GM23248 (cell line): ENCODE data around the gene RBFOX2. TPM values are rescaled to one million over a fixed set of nuclear protein-coding genes. Genes with fewer than 3 reads are reported as not detected.

Experiments used
- DNase-seq: peaks from one replicate; pipeline ENCODE4 v3.0.0-alpha.2; 2015
- H2AFZ ChIP-seq: fragments of 200-600 bp; sonication (generic); 2 replicates; pipeline ENCODE4 v1.6.1; 2016; ENCODE audit warnings: antibody characterized with exemption
- H3F3A ChIP-seq: fragments of 200-600 bp; sonication (generic); 2 replicates; pipeline ENCODE4 v1.6.1; 2016; ENCODE audit warnings: mild to moderate bottlenecking, antibody characterized with exemption, mixed run types; ENCODE audit not compliant: insufficient read depth
- H3K27ac ChIP-seq: fragments of 200-600 bp; sonication (generic); 2 replicates; pipeline ENCODE4 v1.5.1; 2016; ENCODE audit warnings: mild to moderate bottlenecking
- H3K27me3 ChIP-seq: fragments of 200-600 bp; sonication (generic); replicated peaks from 2 replicates; pipeline ENCODE4 v1.6.1; 2016; ENCODE audit warnings: mild to moderate bottlenecking; ENCODE audit not compliant: insufficient read depth
- H3K36me3 ChIP-seq: fragments of 200-600 bp; sonication (generic); 2 replicates; pipeline ENCODE4 v1.6.1; 2016; ENCODE audit warnings: low read depth, mild to moderate bottlenecking
- H3K4me1 ChIP-seq: fragments of 200-600 bp; sonication (generic); 2 replicates; pipeline ENCODE4 v1.6.1; 2016; ENCODE audit warnings: mild to moderate bottlenecking; ENCODE audit not compliant: insufficient read depth
- H3K4me2 ChIP-seq: fragments of 200-600 bp; sonication (generic); one replicate; pipeline ENCODE4 v1.6.1; 2016; ENCODE audit warnings: mild to moderate bottlenecking; ENCODE audit not compliant: unreplicated experiment
- H3K4me3 ChIP-seq: fragments of 200-600 bp; sonication (generic); 2 replicates; pipeline ENCODE4 v1.5.1; 2016; ENCODE audit warnings: mild to moderate bottlenecking
- H3K79me2 ChIP-seq: fragments of 200-600 bp; sonication (generic); 2 replicates; pipeline ENCODE4 v1.6.1; 2016; ENCODE audit warnings: mild to moderate bottlenecking; ENCODE audit not compliant: insufficient read depth
- H3K9ac ChIP-seq: fragments of 200-600 bp; sonication (generic); 2 replicates; pipeline ENCODE4 v1.6.1; 2016; ENCODE audit warnings: mild to moderate bottlenecking
- H3K9me2 ChIP-seq: fragments of 200-600 bp; sonication (generic); 2 replicates; pipeline ENCODE4 v1.6.1; 2016; ENCODE audit warnings: mixed run types, mild to moderate bottlenecking, moderate library complexity; ENCODE audit not compliant: insufficient read depth
- H3K9me3 ChIP-seq: fragments of 200-600 bp; sonication (generic); one replicate; pipeline ENCODE4 v1.6.1; 2017; ENCODE audit warnings: low read depth
- H4K20me1 ChIP-seq: fragments of 200-600 bp; sonication (generic); 2 replicates; pipeline ENCODE4 v1.6.0; 2016; ENCODE audit not compliant: insufficient read depth
- EZH2 ChIP-seq: fragments of 200-600 bp; sonication (generic); IDR thresholded peaks from 2 replicates; pipeline ENCODE4 v1.6.1; 2018; ENCODE audit warnings: antibody characterized with exemption, mild to moderate bottlenecking; ENCODE audit not compliant: insufficient read depth, poor library complexity, severe bottlenecking
- EZH2phosphoT487 ChIP-seq: fragments of 200-600 bp; sonication (generic); IDR thresholded peaks from 2 replicates; pipeline ENCODE4 v1.6.1; 2018; ENCODE audit warnings: antibody characterized with exemption, moderate library complexity, mild to moderate bottlenecking, low read depth; ENCODE audit not compliant: insufficient read depth
- WGBS, 2 experiments: methylation state at CpG; one replicate each; pipeline ENCODE4 v1.1.6; 2015 to 2017; ENCODE audit warnings: low lambda C conversion rate in 2 of 2, low coverage in 1 of 2; ENCODE audit errors: missing lambda C conversion rate in 2 of 2; 5-methylcytosine and 5-hydroxymethylcytosine counted together
- in situ Hi-C: fragments of 300-500 bp; cut with MboI; formaldehyde crosslinking; loops from 2 replicates; pipeline ENCODE4 v1.15.0; 2020
- polyA plus RNA-seq: library from polyadenylated mRNA; unstranded; fragments of >200 nt; fragmentation: Nextera tagmentation; extraction: Ambion mirVana; gene quantifications from 2 replicates; pipeline ENCODE4 v1.2.1, GENCODE V29; 2016
- total RNA-seq: library from RNA; depleted of rRNA; stranded (reverse); fragments of >200 nt; shearing (Covaris generic); gene quantifications from 2 replicates; pipeline ENCODE4 v1.2.3, GENCODE V29; 2014

The RBFOX2 gene
- total and polyA plus RNA-seq, 2 experiments from 2014 or later: 127 to 136 TPM

DNA sequence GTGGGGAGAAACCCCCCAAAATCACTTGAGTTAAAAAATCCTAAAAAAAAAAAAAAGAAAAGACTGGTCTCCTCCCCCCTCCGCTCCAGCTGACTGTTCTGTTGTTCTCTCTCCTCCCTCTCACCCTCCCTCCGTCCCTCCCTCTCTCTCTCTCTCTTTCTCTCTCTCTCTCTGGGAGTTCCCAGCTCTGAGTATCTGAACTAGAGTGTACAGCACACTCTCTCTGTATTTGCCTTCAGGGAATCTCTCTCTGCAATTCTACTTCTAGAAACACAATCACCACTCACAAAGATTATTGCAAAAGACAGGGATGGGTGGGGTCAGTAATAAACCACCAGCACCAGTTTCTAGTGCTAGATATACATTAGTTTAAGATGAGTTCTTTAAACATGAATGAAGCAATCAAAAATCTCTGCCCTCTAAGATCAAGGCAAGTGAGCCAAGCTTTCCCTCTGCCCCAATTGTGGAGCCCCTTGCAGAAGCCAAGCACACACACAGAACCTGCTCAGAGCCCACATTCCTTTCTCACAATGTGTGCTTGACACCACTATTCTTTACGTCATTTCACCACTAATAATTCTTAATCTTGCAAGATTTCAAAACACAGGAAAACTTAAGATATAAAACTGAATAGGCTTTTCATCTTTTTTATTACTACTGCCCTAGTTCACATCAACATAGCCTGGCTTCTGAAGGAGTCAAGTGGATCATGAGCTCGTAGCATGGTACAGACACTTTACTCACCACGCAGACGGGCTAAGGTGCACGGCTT is 133.5 kb downstream of the RBFOX2 start:
- no peaks in the 10 kb centered on the region for H3K27me3 ChIP-seq
- H3F3A ChIP-seq: peaks cover 59% of the 10 kb centered on the region
- H3K36me3 ChIP-seq: no peaks in the 10 kb centered on the region
- H3K4me3 ChIP-seq: no peak overlapping the region
- peaks cover 50% of the 10 kb centered on the region for H3K4me1 ChIP-seq
- TF ChIP-seq EZH2phosphoT487 (no peak), EZH2 (no peak)
- H4K20me1 ChIP-seq: no peaks in the 10 kb centered on the region; the same call in 1 of the 2 replicates
- H3K79me2 ChIP-seq: peaks cover 96% of the 10 kb centered on the region
- no peaks in the 10 kb centered on the region for H3K9me3 ChIP-seq
- WGBS, 2 experiments: 59 to 67% methylated on average over 7 of the region's 7 CpGs
- peak overlapping the region; percentile 38 for H3K27ac ChIP-seq
- peak overlapping the region; percentile 33 for H3K4me2 ChIP-seq
- H2AFZ ChIP-seq: no peak overlapping the region
- H3K9me2 ChIP-seq: no peaks in the 10 kb centered on the region
- in situ Hi-C loops: no loop called here
- DNase-seq: peak; percentile 84
- no peak overlapping the region for H3K9ac ChIP-seq

DNA sequence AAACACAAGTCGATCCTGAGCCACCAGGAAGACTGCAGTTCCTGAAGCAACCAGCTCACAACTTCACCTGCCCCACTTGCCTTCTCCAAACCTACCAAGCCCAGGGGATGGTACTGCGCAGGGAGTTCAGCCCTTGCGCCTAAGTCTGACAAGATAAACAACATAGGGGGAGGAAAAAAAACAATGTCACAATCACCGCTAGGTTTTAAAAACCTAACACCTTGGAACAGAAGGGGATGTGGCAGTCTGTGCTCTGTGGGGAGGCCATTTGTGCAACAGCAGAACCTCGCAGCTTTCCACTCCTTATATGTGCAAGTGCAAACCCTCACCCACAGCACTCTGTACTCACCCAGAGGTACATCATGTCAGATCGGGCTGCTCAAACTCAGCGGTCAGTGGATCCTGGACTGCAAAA is 134.2 kb downstream of the RBFOX2 start:
- no peaks in the 10 kb centered on the region; the same call in 1 of the 2 replicates for H4K20me1 ChIP-seq
- H3K36me3 ChIP-seq: no peaks in the 10 kb centered on the region
- peaks cover 44% of the 10 kb centered on the region for H3K4me1 ChIP-seq
- in situ Hi-C loops: no loop called here
- H3K4me2 ChIP-seq: peak overlapping the region; percentile 33
- peak overlapping the region; percentile 38 for H3K27ac ChIP-seq
- no peak overlapping the region for H2AFZ ChIP-seq
- no peak overlapping the region for H3K4me3 ChIP-seq
- no peak for DNase-seq
- no peak overlapping the region for H3K9ac ChIP-seq
- H3K9me3 ChIP-seq: no peaks in the 10 kb centered on the region
- no peaks in the 10 kb centered on the region for H3K9me2 ChIP-seq
- H3K79me2 ChIP-seq: peaks cover 96% of the 10 kb centered on the region
- 87 to 88% methylated on average over 7 of the region's 7 CpGs for WGBS, 2 experiments
- no peak for TF ChIP-seq EZH2
- TF ChIP-seq EZH2phosphoT487: no peak
- peaks cover 53% of the 10 kb centered on the region for H3F3A ChIP-seq
- H3K27me3 ChIP-seq: no peaks in the 10 kb centered on the region

DNA sequence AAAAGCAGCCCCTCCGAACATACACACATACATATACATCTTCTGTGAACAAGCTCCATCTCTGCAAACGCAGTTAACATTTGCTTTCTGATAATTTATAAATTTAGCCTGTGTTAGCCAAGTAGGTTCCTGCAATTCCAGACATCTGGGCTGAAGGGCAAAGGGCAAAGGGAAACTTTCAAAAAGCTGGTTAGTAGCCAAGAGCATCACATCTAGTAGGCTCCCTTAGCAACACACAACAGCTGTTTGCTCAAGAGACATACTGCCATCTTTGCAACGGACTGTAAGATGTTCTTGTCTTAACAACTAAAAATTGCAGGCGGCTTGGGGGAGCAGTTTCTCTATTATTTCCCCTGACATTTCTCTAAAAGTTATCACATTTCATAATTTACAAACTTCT is 134.9 kb downstream of the RBFOX2 start:
- whole genome bisulfite sequencing, 2 experiments: 61 to 63% methylated on average over 4 of the region's 4 CpGs
- H3K9ac ChIP-seq: no peak overlapping the region
- peaks cover 49% of the 10 kb centered on the region for H3F3A ChIP-seq
- no peak overlapping the region for H3K4me2 ChIP-seq
- DNase-seq: no peak
- H3K9me2 ChIP-seq: no peaks in the 10 kb centered on the region
- H2AFZ ChIP-seq: no peak overlapping the region
- peaks cover 96% of the 10 kb centered on the region for H3K79me2 ChIP-seq
- H4K20me1 ChIP-seq: no peaks in the 10 kb centered on the region; the same call in 1 of the 2 replicates
- TF ChIP-seq EZH2 (no peak), EZH2phosphoT487 (no peak)
- H3K27me3 ChIP-seq: no peaks in the 10 kb centered on the region
- no peak overlapping the region for H3K27ac ChIP-seq
- H3K4me3 ChIP-seq: no peak overlapping the region
- peaks cover 40% of the 10 kb centered on the region for H3K4me1 ChIP-seq
- in situ Hi-C loops: no loop called here
- no peaks in the 10 kb centered on the region for H3K36me3 ChIP-seq
- H3K9me3 ChIP-seq: no peaks in the 10 kb centered on the region

DNA sequence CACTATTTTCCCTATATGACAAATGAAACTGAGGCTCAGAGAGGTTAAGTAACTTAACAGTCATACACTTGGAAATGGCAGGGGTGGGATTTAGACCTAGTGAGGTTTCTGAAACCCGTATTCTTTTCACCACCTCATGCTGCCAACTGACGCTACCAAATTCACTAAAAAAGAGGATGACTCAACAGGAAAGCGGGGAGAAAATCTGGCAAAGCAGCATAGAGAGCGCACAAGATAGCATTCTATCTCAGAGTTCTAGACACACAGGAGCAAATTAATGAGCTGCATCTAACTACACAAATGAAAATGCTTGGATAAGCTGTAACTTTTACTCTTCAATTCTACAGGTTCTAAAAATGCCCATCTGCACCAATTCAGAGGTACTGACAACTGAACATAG is 136.4 kb downstream of the RBFOX2 start:
- Histone ChIP-seq H3K9ac (peak overlapping the region; percentile 15; the same call in 1 of the 2 replicates), H3K79me2 (peaks cover 96% of the 10 kb centered on the region), H3F3A (peaks cover 49% of the 10 kb centered on the region), H3K9me3 (no peaks in the 10 kb centered on the region), H3K4me1 (peaks cover 40% of the 10 kb centered on the region), H3K4me3 (peak overlapping the region; percentile 9), H3K4me2 (peak overlapping the region; percentile 38), H3K27ac (peak overlapping the region; percentile 59), H3K9me2 (no peaks in the 10 kb centered on the region), H2AFZ (no peak overlapping the region), H3K27me3 (no peaks in the 10 kb centered on the region), H4K20me1 (no peaks in the 10 kb centered on the region; the same call in 1 of the 2 replicates), H3K36me3 (no peaks in the 10 kb centered on the region)
- in situ Hi-C loops: no loop called here
- TF ChIP-seq EZH2: no peak
- no peak for TF ChIP-seq EZH2phosphoT487
- 20 to 22% methylated on average over 4 of the region's 4 CpGs for WGBS, 2 experiments
- DNase-seq: peak; percentile 90
